H9 (cell line): ENCODE results near the gene CHCHD3. TPM values are rescaled to one million over a fixed set of nuclear protein-coding genes. Genes with fewer than 3 reads are reported as not detected.

ENCODE experiments used
- DNase-seq: peaks from one replicate; pipeline ENCODE4 v3.0.0-alpha.2; 2017
- H2AFZ ChIP-seq: one replicate; pipeline ENCODE4 v1.6.1; 2013; ENCODE audit warnings: mild to moderate bottlenecking, low read length, control low read depth, moderate library complexity
- H2AK5ac ChIP-seq: 2 replicates; pipeline ENCODE4 v1.6.1; 2013; ENCODE audit warnings: low read length, control low read depth, mixed read lengths; ENCODE audit not compliant: insufficient read length
- H2BK120ac ChIP-seq: one replicate; pipeline ENCODE4 v1.6.1; 2013; ENCODE audit warnings: low read depth, mild to moderate bottlenecking, low read length, control low read depth, inconsistent platforms; ENCODE audit not compliant: poor library complexity, severe bottlenecking
- H2BK12ac ChIP-seq: 2 replicates; pipeline ENCODE4 v1.6.1; 2013; ENCODE audit warnings: low read length, control low read depth, mixed read lengths, low read depth; ENCODE audit not compliant: insufficient read length
- H2BK15ac ChIP-seq: 2 replicates; pipeline ENCODE4 v1.6.1; 2013; ENCODE audit warnings: low read depth, low read length, control low read depth
- H2BK20ac ChIP-seq: one replicate; pipeline ENCODE4 v1.6.1; 2013; ENCODE audit warnings: low read depth, mild to moderate bottlenecking, low read length, control low read depth, inconsistent platforms; ENCODE audit not compliant: poor library complexity, severe bottlenecking
- H2BK5ac ChIP-seq: 2 replicates; pipeline ENCODE4 v1.6.1; 2013; ENCODE audit warnings: low read length, control low read depth, mixed read lengths; ENCODE audit not compliant: insufficient read length
- H3K14ac ChIP-seq: 2 replicates; pipeline ENCODE4 v1.6.1; 2013; ENCODE audit warnings: low read length, control low read depth; ENCODE audit not compliant: insufficient read depth
- H3K18ac ChIP-seq: 2 replicates; pipeline ENCODE4 v1.6.1; 2013; ENCODE audit warnings: low read depth, mild to moderate bottlenecking, mixed read lengths, low read length, control low read depth; ENCODE audit not compliant: insufficient read length
- H3K23ac ChIP-seq: 2 replicates; pipeline ENCODE4 v1.6.1; 2013; ENCODE audit warnings: low read length, control low read depth, mixed read lengths, low read depth; ENCODE audit not compliant: insufficient read length
- H3K23me2 ChIP-seq: 2 replicates; pipeline ENCODE4 v1.6.1; 2013; ENCODE audit warnings: low read depth, mild to moderate bottlenecking, mixed read lengths, low read length, control low read depth; ENCODE audit not compliant: insufficient read length, poor library complexity, severe bottlenecking
- H3K27ac ChIP-seq: 2 replicates; pipeline ENCODE4 v1.5.1; 2013; ENCODE audit warnings: low read length, control low read depth, mixed read lengths, low read depth; ENCODE audit not compliant: insufficient read length
- H3K27me3 ChIP-seq: 2 replicates; pipeline ENCODE4 v1.6.1; 2013; ENCODE audit warnings: low read length, control low read depth, inconsistent platforms; ENCODE audit not compliant: insufficient read depth
- H3K4ac ChIP-seq: 2 replicates; pipeline ENCODE4 v1.6.1; 2013; ENCODE audit warnings: low read depth, mild to moderate bottlenecking, control low read depth, inconsistent platforms, low read length, moderate library complexity
- H3K4me1 ChIP-seq: 2 replicates; pipeline ENCODE4 v1.6.1; 2013; ENCODE audit warnings: low read length, control low read depth, inconsistent platforms; ENCODE audit not compliant: insufficient read depth
- H3K4me2 ChIP-seq: 2 replicates; pipeline ENCODE4 v1.6.1; 2013; ENCODE audit warnings: low read length, control low read depth, mixed read lengths; ENCODE audit not compliant: insufficient read length, insufficient read depth
- H3K56ac ChIP-seq: 2 replicates; pipeline ENCODE4 v1.6.1; 2013; ENCODE audit warnings: low read depth, mild to moderate bottlenecking, mixed read lengths, low read length, control low read depth; ENCODE audit not compliant: insufficient read length
- H3K79me1 ChIP-seq: 2 replicates; pipeline ENCODE4 v1.6.1; 2013; ENCODE audit warnings: low read depth, mild to moderate bottlenecking, moderate library complexity, low read length, control low read depth, inconsistent platforms; ENCODE audit not compliant: insufficient read depth, poor library complexity, severe bottlenecking
- H3K79me2 ChIP-seq: 2 replicates; pipeline ENCODE4 v1.6.1; 2013; ENCODE audit warnings: low read length, control low read depth, inconsistent platforms; ENCODE audit not compliant: insufficient read depth
- H3K9ac ChIP-seq: 2 replicates; pipeline ENCODE4 v1.6.1; 2013; ENCODE audit warnings: low read length, control low read depth, mixed read lengths; ENCODE audit not compliant: insufficient read length; ENCODE audit errors: extremely low read depth
- H3K9me3 ChIP-seq: one replicate; pipeline ENCODE4 v1.6.1; 2013; ENCODE audit warnings: low read depth, low read length, inconsistent platforms; ENCODE audit not compliant: control insufficient read depth
- H3T11ph ChIP-seq: one replicate; pipeline ENCODE4 v1.6.1; 2013; ENCODE audit warnings: mild to moderate bottlenecking, low read length, control low read depth, inconsistent platforms
- H4K20me1 ChIP-seq: one replicate; pipeline ENCODE4 v1.6.1; 2013; ENCODE audit not compliant: control insufficient read depth, insufficient read length, insufficient read depth
- H4K5ac ChIP-seq: 2 replicates; pipeline ENCODE4 v1.6.1; 2013; ENCODE audit warnings: low read depth, mild to moderate bottlenecking, mixed read lengths, low read length, control low read depth; ENCODE audit not compliant: insufficient read length
- H4K8ac ChIP-seq: replicated peaks from 2 replicates; pipeline ENCODE4 v1.6.1; 2013; ENCODE audit warnings: low read length, control low read depth, mixed read lengths, low read depth; ENCODE audit not compliant: insufficient read length
- H4K91ac ChIP-seq: 2 replicates; pipeline ENCODE4 v1.6.1; 2013; ENCODE audit warnings: low read depth, mild to moderate bottlenecking, moderate library complexity, mixed read lengths, low read length, control low read depth; ENCODE audit not compliant: insufficient read length
- H3K27ac Mint-ChIP-seq, 3 experiments: 2 replicates in 2 of 3; 3 replicates in 1 of 3; pipeline ENCODE4 v1.8.0; 2020 to 2021; ENCODE audit warnings: mixed read lengths in 3 of 3, mild to moderate bottlenecking in 1 of 3, moderate library complexity in 1 of 3
- H3K27me3 Mint-ChIP-seq: 2 replicates; pipeline ENCODE4 v1.8.0; 2021; ENCODE audit warnings: low read depth, mild to moderate bottlenecking, moderate library complexity, mixed read lengths
- H3K36me3 Mint-ChIP-seq, 3 experiments: 2 replicates in 2 of 3; 3 replicates in 1 of 3; pipeline ENCODE4 v1.8.0; 2020 to 2021; ENCODE audit warnings: low read depth in 3 of 3, mixed read lengths in 3 of 3; ENCODE audit not compliant: insufficient read depth in 1 of 3
- H3K4me1 Mint-ChIP-seq, 2 experiments: 2 replicates each; pipeline ENCODE4 v1.8.0; 2020; ENCODE audit warnings: mixed read lengths in 2 of 2
- H3K4me3 Mint-ChIP-seq, 2 experiments: 2 replicates in 1 of 2; 3 replicates in 1 of 2; pipeline ENCODE4 v1.8.0; 2020 to 2021; ENCODE audit warnings: mild to moderate bottlenecking in 2 of 2, mixed read lengths in 2 of 2, moderate library complexity in 1 of 2
- H3K9me3 Mint-ChIP-seq, 2 experiments: 2 replicates in 1 of 2; 3 replicates in 1 of 2; pipeline ENCODE4 v1.8.0; 2020; ENCODE audit warnings: mild to moderate bottlenecking in 2 of 2, mixed read lengths in 2 of 2, moderate library complexity in 1 of 2
- WGBS: extraction: QIAGEN DNeasy Blood & Tissue Kit; methylation state at CpG from one replicate; pipeline ENCODE4 v1.1.7; 2013; ENCODE audit warnings: missing lambda C conversion rate, low lambda C conversion rate, mixed read lengths; ENCODE audit not compliant: insufficient read length; ENCODE audit errors: extremely low coverage; 5-methylcytosine and 5-hydroxymethylcytosine counted together
- total RNA-seq: library from RNA; stranded (reverse); gene quantifications from 2 replicates; pipeline ENCODE4 v1.2.1, GENCODE V29; 2021
- TF ChIP-seq, protein P1 (sequence below): fragments of 200-600 bp; sonication (generic); conservative IDR thresholded peaks from 3 replicates; pipeline ENCODE4 v1.8.0; 2021; ENCODE audit warnings: antibody characterized with exemption, mild to moderate bottlenecking

Gene CHCHD3
- total RNA-seq, 1 experiment from 2014 or later, result 104 TPM

DNA sequence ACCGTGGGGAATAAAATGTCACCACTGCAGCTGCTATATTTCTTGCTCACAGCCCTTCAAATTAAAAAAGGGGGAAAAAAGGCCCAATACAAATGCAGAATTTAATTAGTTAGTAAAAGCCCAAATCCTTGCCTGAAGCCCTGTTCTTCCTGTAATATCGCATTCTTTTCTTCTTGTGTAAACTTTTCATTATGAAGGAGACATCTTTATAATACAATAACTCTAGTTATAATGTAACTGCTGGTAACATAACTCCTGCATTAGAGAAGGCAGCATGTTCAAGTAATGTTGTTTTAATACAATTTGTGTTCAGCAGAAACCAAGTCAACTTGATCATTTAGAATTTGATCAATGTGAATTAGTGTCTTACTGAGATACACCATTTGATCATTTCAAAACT is 250.9 kb downstream of the CHCHD3 start:
- no peaks in the 10 kb centered on the region for H3K23me2 ChIP-seq
- H3K4me1 ChIP-seq, result peaks cover 4% of the 10 kb centered on the region
- H3K79me1 ChIP-seq, result no peaks in the 10 kb centered on the region
- H2AFZ ChIP-seq, result no peak overlapping the region
- Mint-ChIP-seq H3K27me3 (no peaks in the 10 kb centered on the region), H3K36me3 (peaks cover 5 to 7% (median 6%) of the 10 kb centered on the region in 3 experiments; a peak in 5 of 7 replicates), H3K27ac (no peak overlapping the region), H3K9me3 (no peaks in the 10 kb centered on the region), H3K4me1 (peaks cover 6 to 13% of the 10 kb centered on the region in 2 experiments), H3K4me3 (no peak overlapping the region)
- no peak overlapping the region for H2BK12ac ChIP-seq
- H2BK5ac ChIP-seq, result no peak overlapping the region
- no peak overlapping the region for H3K27ac ChIP-seq
- no peaks in the 10 kb centered on the region for H3K9me3 ChIP-seq
- H2BK120ac ChIP-seq, result no peak overlapping the region
- no peak overlapping the region for H3K4ac ChIP-seq
- H3K18ac ChIP-seq, result no peak overlapping the region
- no peak overlapping the region for H2BK20ac ChIP-seq
- no peak overlapping the region for H4K5ac ChIP-seq
- no peak overlapping the region for H3K23ac ChIP-seq
- WGBS, result no CpG with 5 or more reads among the region's 2 CpGs
- H2AK5ac ChIP-seq, result no peak overlapping the region
- no peak overlapping the region for H2BK15ac ChIP-seq
- no peak overlapping the region for H3K14ac ChIP-seq
- no peaks in the 10 kb centered on the region for H3K27me3 ChIP-seq
- H3K79me2 ChIP-seq, result no peaks in the 10 kb centered on the region
- no peaks in the 10 kb centered on the region for H4K20me1 ChIP-seq
- H4K91ac ChIP-seq, result no peak overlapping the region
- no peak overlapping the region for H3K4me2 ChIP-seq
- TF ChIP-seq, protein P1, sequence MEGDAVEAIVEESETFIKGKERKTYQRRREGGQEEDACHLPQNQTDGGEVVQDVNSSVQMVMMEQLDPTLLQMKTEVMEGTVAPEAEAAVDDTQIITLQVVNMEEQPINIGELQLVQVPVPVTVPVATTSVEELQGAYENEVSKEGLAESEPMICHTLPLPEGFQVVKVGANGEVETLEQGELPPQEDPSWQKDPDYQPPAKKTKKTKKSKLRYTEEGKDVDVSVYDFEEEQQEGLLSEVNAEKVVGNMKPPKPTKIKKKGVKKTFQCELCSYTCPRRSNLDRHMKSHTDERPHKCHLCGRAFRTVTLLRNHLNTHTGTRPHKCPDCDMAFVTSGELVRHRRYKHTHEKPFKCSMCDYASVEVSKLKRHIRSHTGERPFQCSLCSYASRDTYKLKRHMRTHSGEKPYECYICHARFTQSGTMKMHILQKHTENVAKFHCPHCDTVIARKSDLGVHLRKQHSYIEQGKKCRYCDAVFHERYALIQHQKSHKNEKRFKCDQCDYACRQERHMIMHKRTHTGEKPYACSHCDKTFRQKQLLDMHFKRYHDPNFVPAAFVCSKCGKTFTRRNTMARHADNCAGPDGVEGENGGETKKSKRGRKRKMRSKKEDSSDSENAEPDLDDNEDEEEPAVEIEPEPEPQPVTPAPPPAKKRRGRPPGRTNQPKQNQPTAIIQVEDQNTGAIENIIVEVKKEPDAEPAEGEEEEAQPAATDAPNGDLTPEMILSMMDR, result no peak
- H3K56ac ChIP-seq, result no peak overlapping the region
- no peak for DNase-seq
- no peak overlapping the region for H4K8ac ChIP-seq
- no peak overlapping the region for H3K9ac ChIP-seq
- H3T11ph ChIP-seq, result no peak overlapping the region
